ENCODE data around the gene CCRL2. TPM values are rescaled to one million over a fixed set of nuclear protein-coding genes. Genes with fewer than 3 reads are reported as not detected.

CCRL2 gene
- total RNA-seq, 4 donors from 2014 or later: 4.1 to 27.2 (median 17.0) TPM

DNA sequence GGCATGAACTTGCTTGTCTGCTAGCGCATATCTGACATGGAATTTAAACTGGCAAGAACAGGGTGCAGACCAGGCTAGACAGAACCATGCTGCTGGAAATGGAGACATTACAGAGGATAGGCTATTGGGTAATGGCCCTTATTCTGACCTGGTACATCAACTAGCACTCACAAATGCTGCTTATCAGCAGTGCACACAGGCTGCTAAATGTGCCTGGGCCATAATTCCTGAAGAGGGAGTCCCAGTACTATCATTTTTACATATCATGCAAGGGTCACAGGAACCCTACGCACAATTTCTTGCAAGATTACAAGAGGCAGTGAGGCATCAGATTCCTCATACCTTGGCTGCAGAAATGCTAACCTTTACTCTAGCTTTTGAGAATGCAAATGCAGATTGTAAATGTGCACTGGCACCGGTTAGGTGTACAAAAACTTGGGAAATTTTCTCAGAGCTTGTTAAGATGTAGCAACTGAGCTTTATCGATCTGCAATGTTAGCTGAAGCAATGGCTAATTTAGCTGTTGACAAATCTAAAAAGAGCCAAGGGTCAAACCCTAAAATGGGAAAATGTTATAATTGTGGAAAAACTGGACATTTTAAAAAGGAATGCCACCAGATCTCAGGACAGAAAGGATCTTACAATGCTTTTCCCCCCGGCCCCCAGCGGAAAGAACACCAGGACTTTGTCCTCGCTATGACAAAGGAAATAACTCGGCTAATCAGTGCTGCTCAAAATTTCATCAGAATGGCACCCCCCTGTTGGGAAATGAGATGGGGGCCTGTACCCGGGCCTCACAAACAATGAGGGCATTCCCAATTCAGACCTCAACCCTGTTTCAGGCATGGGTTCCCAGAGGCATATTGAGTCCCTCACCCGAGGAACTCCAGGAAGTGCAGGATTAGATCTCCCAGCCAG, 21.1 kb downstream of the CCRL2 start:
- TF ChIP-seq, protein P1, sequence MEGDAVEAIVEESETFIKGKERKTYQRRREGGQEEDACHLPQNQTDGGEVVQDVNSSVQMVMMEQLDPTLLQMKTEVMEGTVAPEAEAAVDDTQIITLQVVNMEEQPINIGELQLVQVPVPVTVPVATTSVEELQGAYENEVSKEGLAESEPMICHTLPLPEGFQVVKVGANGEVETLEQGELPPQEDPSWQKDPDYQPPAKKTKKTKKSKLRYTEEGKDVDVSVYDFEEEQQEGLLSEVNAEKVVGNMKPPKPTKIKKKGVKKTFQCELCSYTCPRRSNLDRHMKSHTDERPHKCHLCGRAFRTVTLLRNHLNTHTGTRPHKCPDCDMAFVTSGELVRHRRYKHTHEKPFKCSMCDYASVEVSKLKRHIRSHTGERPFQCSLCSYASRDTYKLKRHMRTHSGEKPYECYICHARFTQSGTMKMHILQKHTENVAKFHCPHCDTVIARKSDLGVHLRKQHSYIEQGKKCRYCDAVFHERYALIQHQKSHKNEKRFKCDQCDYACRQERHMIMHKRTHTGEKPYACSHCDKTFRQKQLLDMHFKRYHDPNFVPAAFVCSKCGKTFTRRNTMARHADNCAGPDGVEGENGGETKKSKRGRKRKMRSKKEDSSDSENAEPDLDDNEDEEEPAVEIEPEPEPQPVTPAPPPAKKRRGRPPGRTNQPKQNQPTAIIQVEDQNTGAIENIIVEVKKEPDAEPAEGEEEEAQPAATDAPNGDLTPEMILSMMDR (IDR thresholded peaks at IDR 0.05; ENCODE audit: low read depth): no peak

DNA sequence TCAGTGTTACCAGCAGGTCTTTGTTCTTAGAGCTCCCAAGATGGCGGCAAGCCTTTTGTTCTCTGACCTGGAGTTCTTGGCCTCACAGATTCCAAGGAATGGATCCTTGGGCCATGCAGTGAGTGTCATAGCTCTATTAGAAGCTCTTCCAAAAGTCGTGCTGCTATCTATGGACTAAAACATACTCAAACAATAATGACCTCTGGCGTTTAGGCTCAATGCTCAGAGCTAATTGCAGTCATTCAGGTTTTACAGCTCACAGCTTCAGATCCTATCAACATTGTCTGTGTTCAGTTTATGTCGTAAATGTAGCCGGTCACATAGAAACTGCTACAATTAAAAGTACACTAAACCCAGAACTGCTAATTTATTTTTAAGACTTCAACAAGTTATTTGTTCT, 22.2 kb downstream of the CCRL2 start:
- TF ChIP-seq, protein P1 (IDR thresholded peaks at IDR 0.05; ENCODE audit: low read depth): no peak

DNA sequence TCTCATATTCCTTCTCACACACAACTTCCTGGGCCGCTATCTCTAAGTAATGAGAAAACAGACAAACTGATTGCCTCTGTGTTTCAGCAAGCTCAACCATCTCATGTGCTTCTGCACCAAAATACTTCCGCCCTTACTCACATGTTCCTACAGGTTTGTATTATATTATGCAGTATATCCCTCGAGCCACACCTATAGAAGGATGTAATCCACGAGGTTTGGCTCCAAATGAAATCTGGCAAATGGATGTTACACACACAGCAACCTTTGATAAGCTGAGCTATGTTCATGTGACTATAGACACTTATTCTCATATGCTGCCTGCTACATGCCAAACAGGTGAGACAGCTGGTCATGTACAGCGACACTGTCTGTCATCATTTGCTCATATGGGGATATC, 22.6 kb downstream of the CCRL2 start:
- TF ChIP-seq, protein P1 (IDR thresholded peaks at IDR 0.05; ENCODE audit: low read depth): no peak

DNA sequence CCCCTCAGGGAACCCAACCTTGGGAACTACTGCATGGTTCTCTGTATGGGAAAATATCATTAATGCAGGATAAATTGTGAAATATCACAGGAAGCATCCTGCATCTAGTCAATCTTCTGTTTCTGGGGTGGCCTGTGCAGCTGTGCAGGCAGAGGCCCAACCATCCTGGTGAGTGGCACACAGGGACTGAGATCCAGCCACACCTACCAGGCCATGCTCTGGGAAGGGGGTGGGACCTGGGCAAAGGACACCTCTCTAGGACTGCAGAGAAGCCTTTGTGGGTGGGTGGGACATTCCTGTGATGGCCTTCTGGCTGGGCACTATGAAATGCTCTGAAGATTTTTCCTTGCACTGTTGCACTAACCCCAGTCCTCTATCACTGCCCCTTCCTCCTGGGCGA, 26.8 kb downstream of the CCRL2 start:
- TF ChIP-seq, protein P1 (IDR thresholded peaks at IDR 0.05; ENCODE audit: low read depth): no peak

DNA sequence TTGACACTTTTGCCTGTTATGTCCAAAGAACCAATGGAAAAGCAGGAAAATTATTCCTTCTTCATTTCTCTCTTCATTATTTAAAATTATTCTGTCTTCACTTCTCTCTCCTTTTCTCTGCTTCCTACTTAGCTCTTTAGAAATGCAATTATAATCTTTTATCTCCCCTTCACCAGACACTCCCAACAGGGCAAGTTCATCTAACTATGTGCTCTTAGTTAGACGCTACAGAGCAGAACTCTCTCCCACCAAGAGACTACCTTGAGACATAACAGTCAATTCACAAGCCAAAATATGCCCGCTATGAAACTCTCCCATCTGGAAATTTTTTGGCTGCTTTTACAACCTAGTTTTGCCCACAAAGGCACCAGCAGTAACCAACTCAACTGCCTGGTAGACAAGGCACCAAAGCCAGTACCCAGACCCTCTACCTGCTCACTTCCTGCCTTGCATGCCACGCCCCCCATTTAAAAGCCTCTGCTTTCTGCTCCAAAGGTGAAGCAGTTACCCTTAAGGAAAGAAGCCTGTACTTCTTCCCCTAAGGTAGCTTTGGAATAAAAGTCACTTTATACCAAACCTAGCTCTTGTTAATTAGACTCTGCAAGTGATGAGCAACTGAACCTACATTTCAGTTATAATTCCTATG, 28.1 kb downstream of the CCRL2 start:
- TF ChIP-seq, protein P1 (IDR thresholded peaks at IDR 0.05; ENCODE audit: low read depth): no peak

DNA sequence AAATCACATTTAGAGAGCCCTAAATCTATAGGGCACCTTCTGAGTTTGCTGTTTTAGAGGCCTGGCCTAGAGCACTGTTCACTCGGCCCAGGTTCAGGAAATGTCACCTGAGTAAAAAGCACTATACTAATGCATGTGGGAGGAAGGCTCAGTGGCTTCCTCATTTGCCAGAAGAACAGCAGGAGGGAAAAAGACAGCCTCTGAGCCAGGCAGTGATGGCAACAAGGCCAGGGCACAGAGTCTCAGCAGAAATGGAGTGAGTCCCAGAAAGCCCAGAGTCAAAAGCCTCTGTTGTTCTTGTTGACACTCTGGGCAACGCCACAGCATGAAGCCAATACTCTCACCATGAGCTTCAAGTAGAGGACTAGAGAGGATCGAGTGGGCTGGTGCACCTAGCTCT, 31.8 kb downstream of the CCRL2 start:
- TF ChIP-seq, protein P1 (IDR thresholded peaks at IDR 0.05; ENCODE audit: low read depth): no peak

DNA sequence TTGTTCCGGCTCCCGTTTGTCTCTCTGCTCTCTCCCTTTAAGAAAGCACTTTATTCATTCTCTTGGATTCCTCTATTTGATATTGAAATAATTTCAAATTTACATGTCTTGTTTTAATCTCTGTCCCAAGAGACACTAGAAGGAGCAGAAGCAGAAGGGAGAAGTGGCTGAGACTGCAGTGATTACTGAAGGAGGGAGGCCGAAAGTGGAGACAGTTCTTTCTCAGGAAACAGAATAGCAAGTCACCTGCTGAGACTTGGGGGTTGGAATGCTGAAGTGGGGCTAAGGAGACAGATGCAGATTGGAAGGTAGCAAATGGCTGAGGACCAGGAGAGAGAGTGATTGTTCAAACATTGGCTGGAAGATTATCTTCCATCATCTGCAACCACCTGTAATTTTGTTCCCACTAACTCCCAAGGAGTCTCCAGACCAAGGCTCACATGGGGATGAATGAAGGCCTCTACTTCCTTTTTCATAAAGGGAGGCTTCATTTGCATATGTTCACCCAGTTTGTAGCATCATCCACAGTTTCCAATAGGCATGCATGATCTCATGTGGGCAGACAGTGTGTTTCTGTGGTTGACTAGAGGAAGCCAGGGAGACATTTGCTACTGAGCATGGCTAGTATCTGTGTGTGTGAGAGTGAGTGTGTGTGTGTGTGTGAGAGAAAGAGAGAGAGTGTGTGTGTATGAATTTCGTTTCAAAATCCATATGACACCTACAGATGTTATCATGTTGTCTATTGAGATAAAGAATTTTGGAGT, 33.7 kb downstream of the CCRL2 start:
- TF ChIP-seq, protein P1 (IDR thresholded peaks at IDR 0.05; ENCODE audit: low read depth): no peak

Data from subcutaneous adipose tissue (tissue), 4 donors.